GM10248 (cell line): Measurements from ENCODE around the gene AEBP1.

Experiments
- CTCF ChIA-PET: fragments of 300-600 bp; sonication (Branson Sonifier 250); formaldehyde crosslinking; extraction: SDS; loops from one replicate; lab custom pipeline; 2021; ENCODE audit warnings: antibody characterized with exemption; lab: Yijun Ruan, JAX
- POLR2A ChIA-PET: fragments of 350-650 bp; sonication (Branson Sonifier 250); formaldehyde crosslinking; extraction: SDS; loops from one replicate; lab custom pipeline; 2020; ENCODE audit warnings: antibody characterized with exemption; lab: Yijun Ruan, JAX
- DNase-seq: peaks from one replicate; pipeline ENCODE4 v3.0.0; 2012; ENCODE audit errors: extremely low spot score
- CTCF ChIP-seq: IDR thresholded peaks from 2 replicates; pipeline ENCODE4 v1.5.1; 2012; ENCODE audit warnings: mild to moderate bottlenecking, low read depth; ENCODE audit errors: extremely low read depth, missing control alignments, control extremely low read depth

Gene AEBP1

GRCh38 chr7:44087911-44088838 lies 16.0 kb upstream of the AEBP1 start:
- DNase-seq, result no peak
- ChIA-PET CTCF (interaction anchor here (1.4 to 5.5 kb wide), 3 partner anchors 9 to 50 kb away, joined by 3 to 42 read pairs (median 3); no protein-coding TSS in a partner anchor), POLR2A (no interaction called here)
- TF ChIP-seq CTCF, result no peak

- no peak for TF ChIP-seq CTCF
- no peak for DNase-seq
- ChIA-PET POLR2A (no interaction called here), CTCF (interaction anchor here (1.3 to 1.5 kb wide), 2 partner anchors 9 to 21 kb away, joined by 3 read pairs; no protein-coding TSS in a partner anchor)
Measured at GRCh38 chr7:44093102-44093641, 11.0 kb upstream of the AEBP1 start.

GRCh38 chr7:44094365-44094764 lies 9.8 kb upstream of the AEBP1 start:
- TF ChIP-seq CTCF, result no peak
- no peak for DNase-seq
- ChIA-PET POLR2A (no interaction called here), CTCF (interaction anchor here (1.5 kb wide), 1 partner anchor 22 kb away, joined by 3 read pairs; no protein-coding TSS in a partner anchor)

GRCh38 chr7:44094883-44095592 lies 9.1 kb upstream of the AEBP1 start:
- ChIA-PET POLR2A (no interaction called here), CTCF (no interaction called here)
- DNase-seq, result no peak
- no peak for TF ChIP-seq CTCF

- no peak for DNase-seq
- POLR2A ChIA-PET, result no interaction called here
Measured at GRCh38 chr7:44095781-44096180, 8.4 kb upstream of the AEBP1 start.

More at GRCh38 chr7:44095781-44096180, 8.4 kb upstream of the AEBP1 start:
- no peak for TF ChIP-seq CTCF
- CTCF ChIA-PET, result no interaction called here
